EL (cell line): Measurements from ENCODE around the gene SSX5.
"Not testable (repeated sequence)": the region's sequence is repeated elsewhere in the genome, so short reads cannot be mapped to it uniquely, and the experiment has no call there.

Experiments used
- DNase-seq: peaks from one replicate; pipeline ENCODE4 v3.0.0-alpha.2; 2016

Gene SSX5, protein sequence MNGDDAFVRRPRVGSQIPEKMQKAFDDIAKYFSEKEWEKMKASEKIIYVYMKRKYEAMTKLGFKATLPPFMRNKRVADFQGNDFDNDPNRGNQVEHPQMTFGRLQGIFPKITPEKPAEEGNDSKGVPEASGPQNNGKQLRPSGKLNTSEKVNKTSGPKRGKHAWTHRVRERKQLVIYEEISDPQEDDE

DNA sequence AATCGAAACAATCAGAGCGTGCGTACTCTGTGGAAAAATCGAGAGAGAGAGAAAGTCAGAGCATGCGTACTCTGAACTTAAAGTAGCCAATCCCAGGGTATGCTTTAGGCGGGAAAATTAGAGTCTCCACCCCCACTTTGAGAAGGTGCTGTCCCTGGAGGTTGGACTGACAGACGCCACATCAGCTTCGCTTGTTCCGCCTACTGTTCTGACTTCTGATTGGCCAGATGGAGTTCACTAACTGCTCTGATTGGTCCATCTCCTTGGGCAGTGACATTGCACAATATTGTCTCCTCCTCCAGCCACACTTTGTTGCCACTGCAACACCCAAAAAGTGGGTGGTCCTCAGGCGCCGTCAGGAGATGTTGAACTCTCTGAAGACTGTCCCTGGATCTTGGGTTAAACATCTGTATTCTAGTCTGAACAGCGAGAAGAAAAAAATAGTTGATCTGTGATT lies at the start of gene SSX5:
SSX5 (minus strand) TSS at position 51 of the 457 bp plus-strand sequence. CDS start 1,437 bp downstream, outside the sequence.
- no peak for DNase-seq

DNA sequence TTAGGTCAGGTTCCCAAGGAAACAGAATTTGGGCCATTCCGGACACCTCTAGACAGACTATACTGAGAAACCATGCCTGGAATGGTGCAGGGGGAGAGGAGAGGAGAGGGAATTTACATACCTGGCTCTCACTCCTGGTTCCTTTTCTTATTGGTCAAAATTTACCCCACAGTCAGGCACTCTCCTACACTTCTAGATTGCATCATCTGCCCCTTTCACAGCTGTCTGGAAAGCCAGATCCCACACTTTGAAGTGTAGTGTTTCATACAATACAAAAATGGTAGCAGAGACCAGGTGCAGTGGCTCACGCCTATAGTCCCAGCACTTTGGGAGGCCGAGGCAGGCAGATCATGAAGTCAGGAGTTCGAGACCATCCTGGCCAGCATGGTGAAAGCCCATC lies 27.6 kb upstream of the SSX5 start:
- DNase-seq: not testable (repeated sequence)

DNA sequence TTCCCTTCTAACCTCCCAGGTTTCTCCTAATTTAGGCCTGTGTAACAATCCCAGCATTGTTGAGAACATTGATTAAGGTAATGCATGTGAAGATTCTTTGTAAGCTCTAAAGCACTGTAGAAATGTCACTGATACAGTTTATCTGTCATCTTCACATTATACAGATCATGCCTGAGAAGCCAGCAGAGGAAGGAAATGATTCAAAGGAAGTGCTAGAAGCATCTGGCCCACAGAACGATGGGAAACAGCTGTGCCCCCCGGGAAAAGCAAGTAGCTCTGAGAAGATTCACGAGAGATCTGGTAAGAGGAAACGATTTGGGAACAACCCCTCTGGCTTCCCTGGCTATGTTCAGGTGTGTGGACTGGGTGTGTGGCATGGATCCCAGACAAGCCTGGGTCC lies 17.7 kb upstream of the SSX5 start:
- DNase-seq: not testable (repeated sequence)

DNA sequence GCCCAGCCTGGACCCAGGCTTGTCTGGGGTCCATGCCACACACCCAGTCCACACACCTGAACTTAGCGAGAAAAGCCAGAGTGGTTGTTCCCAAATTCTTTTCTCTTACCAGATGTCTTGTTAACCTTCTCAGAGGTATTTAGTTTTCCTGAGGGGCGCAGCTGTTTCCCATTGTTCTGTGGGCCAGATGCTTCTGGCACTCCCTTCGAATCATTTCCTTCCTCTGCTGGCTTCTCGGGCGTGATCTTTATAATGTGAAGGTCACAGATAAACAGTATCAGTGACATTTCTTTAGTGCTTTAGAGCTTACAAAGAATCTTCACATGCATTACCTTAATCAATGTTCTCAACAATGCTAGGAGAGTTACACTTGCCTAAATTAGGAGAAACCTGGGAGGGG lies 6.6 kb downstream of the SSX5 start:
- DNase-seq: not testable (repeated sequence)

DNA sequence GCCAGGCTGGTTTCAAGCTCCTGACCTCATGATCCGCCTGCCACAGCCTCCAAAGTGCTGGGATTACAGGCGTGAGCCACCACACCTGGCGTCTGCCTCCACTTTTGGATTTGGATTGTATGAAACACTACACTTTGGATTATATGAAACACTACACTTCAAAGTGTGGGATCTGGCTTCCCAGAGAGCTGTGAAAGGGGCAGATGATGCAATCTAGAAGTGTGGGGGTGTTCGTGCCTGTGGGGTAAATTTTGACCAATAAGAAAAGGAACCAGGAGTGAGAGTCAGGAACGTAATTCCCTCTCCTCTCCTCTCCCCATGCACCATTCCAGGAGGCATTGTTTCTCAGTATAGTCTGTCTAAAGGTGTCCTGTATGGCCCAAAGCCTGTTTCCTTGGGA lies 14.7 kb downstream of the SSX5 start:
- DNase-seq: not testable (repeated sequence)

DNA sequence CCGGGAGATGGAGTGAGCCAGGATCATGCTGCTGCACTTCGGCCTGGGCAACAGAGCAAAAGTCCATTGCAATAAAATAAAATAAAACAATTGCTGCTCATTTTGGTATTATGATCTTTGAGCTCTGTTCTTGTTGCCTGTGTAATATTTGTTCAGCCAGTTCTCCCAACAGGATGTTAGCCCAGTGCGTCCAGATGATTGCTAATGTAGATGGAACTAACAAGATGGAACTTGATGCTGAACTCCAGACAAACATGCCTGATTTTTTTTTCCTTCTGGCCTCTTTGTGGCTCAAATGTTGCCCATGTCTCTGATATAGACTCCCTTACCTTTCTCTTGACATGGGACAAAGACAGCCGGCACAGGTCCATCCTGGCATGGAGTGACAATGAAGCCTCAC lies 15.8 kb downstream of the SSX5 start:
- no peak for DNase-seq

DNA sequence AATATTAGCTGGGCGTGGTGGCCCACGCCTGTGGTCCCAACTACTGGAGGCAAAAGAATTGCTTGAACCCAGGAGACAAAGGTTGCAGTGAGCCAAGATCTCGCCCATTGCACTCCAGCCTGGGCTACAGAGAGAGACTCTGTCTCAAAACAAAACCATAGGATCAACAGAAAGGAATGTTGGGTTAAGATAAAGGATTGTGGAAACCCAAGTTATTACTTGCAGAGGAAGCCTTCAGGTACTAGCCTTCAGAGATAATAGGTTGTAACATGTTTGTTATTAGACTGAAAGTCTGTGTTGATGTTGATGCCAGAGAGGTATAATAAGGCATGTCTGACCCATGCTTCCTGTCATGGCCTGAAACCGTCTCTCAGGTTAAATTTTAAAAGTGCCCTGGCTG lies 16.9 kb downstream of the SSX5 start:
- no peak for DNase-seq

DNA sequence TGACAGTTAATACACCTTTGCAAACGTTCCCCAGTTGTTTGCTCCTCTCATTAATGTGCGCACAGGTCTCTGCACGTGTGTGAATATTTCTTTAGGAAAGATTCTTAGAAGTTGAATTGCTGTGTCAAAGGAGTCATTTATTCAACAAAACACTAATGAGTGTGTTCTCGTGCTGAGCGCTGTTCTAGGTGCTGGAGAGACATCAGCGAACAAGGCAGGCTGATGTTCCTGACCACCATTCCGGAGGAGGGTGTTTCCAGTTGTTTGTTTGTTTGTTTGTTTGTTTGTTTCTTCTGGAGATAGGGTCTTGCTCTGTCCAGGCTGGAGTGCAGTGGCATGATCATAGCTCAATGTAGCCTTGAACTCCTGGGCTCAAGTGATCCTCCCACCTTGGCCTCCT lies 30.3 kb downstream of the SSX5 start:
- DNase-seq: not testable (repeated sequence)

DNA sequence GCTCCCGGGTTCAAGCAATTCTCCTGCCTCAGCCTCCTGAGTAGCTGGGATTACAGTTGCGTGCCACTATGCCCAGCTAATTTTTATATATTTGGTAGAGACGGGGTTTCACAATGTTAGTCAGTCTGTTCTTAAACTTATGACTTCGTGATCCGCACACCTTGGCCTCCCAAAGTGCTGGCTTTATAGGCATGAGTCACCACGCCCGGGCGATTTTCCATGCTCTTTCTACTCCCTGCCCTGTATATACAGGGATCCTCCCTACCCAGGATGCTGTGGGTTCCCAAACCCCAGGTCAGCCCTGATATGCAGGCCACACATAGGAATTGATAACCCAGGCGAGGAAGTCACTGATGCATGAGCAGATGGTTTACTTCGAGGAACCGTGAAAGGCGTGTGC lies 31.4 kb downstream of the SSX5 start:
- DNase-seq: no peak

DNA sequence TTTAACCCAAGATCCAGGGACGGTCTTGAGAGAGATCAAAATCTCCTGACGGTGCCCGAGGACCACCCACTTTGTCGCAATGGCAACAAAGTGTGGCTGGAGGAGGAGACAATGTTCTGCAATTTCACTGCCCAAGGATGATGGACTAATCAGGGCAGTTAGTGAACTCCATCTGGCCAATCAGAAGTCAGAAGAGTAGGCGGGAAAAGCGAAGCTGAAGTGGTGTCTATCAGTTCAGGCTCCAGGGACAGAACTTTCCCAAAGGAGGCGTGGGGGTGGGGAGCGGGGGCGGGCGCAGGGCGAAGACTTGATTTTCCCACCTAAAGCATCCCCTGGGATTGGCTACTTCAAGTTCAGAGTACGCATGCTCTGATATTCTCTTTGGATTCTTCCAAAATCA lies 40.6 kb downstream of the SSX5 start:
- no peak for DNase-seq

DNA sequence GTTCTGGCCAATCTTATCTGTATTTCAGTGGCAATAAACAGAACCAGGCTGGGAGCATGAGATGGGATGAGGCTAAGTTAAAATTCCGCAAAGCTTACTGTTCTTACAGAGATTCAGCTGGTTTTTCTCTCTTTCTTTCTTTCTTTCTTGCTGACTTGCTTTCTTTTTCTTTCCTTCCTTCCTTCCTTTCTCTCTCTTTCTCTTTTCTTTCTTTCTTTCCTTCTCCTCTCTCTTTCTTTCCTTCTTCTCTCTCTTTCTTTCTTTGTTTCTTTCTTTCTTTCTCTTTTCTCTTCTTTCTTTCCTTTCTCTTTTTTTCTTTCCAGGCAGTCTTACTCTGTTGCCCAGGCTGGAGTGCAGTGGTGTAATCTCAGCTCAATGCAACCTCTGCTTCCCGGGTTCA lies 41.8 kb downstream of the SSX5 start:
- no peak for DNase-seq

DNA sequence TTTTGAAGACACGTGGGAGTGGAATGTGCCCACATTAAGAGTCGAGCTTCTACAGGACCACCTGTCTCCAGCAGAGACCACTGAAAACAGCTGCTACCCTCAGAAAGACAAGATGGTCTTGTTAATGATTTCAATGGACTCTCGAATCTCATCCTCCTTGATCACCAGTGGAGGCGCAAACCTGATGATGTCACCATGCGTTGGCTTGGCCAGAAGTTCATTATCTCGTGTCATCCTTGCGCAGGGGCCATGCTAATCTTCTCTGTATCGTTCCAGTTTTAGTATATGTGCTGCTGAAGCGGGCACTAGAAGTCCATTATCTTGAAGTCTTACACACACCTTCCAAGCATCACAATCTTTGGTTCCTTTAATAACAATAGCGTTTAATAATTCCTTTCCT lies 42.8 kb downstream of the SSX5 start:
- DNase-seq: no peak

DNA sequence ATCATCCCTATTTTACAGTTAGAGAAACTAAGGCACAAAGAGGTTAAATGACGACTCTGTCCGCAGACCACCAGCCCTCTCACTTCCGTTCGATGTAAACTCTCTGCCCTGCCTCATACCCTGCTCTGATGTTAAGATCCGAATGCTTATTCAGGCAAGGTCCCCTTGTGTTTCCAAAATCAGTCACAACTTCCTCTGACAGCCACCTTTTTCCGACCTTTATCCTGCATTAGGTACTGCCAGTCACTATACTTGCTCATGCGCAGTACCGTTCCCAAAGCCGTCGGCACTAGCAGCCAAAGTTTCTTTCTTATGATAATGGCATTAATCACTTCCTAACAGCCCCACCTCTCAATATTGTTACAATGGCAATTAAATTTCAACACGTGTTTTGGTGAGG lies 53.9 kb downstream of the SSX5 start:
- DNase-seq: not testable (repeated sequence)

DNA sequence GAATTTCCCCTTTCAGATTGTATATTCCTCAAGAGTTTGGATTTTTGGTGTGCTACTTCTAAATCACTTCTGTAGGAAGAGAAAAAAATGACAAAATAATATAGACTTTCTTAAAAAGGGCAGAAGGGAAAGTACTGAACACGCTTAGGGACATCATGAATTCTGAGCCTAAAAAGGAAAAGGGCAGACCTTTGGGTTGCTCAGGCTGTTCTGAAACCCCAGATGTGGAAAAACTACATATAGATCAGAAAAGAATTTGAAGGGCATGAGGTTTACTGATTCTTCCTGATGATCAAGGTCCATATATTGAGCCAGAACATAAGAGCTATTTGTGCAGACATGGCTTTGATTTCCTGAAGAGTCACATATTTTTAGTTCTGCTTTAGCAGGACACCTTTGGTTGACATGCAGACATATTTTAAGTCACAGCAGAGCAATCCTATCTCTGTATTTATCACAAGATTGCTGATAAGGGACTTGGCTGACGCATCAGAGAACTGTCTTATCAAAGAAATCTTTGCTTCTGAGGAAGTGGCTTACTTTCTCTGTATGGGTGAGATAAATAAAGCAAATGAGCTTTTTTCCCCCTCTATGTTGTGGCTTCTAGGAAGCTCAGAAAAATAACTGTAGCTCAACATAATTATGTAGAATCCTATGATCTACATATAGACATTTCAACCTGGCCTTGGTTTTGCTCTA lies 54.6 kb downstream of the SSX5 start:
- DNase-seq: not testable (repeated sequence)

DNA sequence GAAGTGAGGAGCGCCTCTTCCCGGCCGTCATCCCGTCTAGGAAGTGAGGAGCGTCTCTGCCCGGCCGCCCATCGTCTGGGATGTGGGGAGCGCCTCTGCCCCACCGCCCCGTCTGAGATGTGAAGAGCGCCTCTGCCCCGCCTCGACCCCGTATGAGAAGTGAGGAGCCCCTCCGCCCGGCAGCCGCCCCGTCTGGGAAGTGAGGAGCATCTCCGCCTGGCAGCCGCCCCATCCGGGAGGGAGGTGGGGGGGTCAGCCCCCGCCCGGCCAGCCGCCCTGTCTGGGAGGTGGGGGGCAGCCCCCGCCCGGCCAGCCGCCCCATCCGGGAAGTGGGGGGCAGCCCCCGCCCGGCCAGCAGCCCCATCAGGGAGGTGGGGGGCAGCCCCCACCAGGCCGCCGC lies 57.5 kb downstream of the SSX5 start:
- not testable (repeated sequence) for DNase-seq
